Measurements from ENCODE around the gene XRRA1. TPM values are rescaled to one million over a fixed set of nuclear protein-coding genes. Genes with fewer than 3 reads are reported as not detected.

The XRRA1 gene
- polyA plus RNA-seq, 1 experiment: 7.0 TPM

DNA sequence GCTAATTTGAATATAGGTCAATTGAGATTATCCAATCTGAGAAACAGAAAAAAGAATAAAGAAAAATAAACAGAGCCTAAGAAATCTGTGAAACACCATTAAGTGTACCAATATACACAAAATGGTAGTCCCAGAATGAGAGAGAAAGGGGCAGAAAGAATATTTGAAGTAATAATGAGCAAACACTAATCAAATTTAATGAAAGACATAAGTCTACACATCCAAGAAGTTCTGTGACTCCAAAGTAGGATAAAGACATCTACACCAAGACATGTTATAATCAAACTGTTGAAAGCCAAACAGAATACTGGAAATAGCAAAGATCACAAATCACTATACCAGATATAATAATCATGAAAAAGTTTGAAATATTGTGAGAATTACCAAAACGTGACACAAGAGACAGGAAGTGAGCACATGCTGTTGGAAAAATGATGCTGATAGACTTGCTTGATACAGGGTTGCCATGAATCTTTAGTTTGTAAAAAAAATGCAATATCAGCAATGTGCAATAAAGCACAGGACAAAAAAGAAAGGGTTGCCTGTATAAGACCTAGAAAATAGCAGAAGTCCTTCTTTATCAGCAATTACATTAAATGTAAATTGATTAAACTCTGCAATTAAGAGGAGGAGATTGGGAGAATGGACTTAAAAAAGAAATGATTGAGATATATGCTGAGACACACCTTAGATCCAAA is 124.5 kb downstream of the XRRA1 start:
- TF ChIP-seq, protein P1, sequence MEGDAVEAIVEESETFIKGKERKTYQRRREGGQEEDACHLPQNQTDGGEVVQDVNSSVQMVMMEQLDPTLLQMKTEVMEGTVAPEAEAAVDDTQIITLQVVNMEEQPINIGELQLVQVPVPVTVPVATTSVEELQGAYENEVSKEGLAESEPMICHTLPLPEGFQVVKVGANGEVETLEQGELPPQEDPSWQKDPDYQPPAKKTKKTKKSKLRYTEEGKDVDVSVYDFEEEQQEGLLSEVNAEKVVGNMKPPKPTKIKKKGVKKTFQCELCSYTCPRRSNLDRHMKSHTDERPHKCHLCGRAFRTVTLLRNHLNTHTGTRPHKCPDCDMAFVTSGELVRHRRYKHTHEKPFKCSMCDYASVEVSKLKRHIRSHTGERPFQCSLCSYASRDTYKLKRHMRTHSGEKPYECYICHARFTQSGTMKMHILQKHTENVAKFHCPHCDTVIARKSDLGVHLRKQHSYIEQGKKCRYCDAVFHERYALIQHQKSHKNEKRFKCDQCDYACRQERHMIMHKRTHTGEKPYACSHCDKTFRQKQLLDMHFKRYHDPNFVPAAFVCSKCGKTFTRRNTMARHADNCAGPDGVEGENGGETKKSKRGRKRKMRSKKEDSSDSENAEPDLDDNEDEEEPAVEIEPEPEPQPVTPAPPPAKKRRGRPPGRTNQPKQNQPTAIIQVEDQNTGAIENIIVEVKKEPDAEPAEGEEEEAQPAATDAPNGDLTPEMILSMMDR (IDR thresholded peaks at IDR 0.05; ENCODE audit: low read depth, low read length): no peak
- H3K9me3 ChIP-seq (ENCODE audit: control insufficient read depth, insufficient read depth, low read length): peaks cover 13% of the 10 kb centered on the region
- no peak overlapping the region for H3K27ac ChIP-seq (ENCODE audit: low read depth, low read length)
- DNase-seq (ENCODE audit: low read depth, low spot score): no peak
- no peaks in the 10 kb centered on the region for H3K27me3 ChIP-seq (ENCODE audit: control insufficient read depth, insufficient read depth, low read length)
- no peak overlapping the region for H3K4me3 ChIP-seq (ENCODE audit: low read depth, low read length)
- ChIA-PET POLR2A (interaction anchor here (0.7 kb wide), 1 partner anchor 310 kb away, joined by 5 read pairs; no protein-coding TSS in a partner anchor), CTCF (interaction anchor here (1.2 kb wide), 1 partner anchor 20 kb away, joined by 4 read pairs; no protein-coding TSS in a partner anchor)

DNA sequence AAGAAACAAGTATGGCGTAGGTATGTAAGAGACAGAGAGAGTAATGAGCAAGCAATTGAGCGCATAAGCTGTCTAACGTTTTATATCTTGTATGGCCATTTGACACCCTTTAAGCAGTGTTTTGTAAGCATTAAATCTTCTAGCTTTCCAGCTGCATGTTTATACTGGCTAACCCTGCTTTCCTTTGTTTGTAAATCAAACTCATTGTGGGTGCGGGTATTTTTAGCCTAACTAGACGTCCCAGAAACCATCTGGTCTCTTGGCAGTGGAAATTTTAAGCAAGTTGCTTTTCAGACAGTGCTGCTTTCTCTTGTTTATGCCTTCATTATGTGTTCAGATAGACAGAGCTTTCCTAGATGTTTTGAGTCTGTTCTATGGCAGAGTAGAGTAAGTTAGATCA is 126.7 kb downstream of the XRRA1 start:
- Histone ChIP-seq H3K27ac (ENCODE audit: low read depth, low read length) (peak overlapping the region; percentile 72), H3K9me3 (ENCODE audit: control insufficient read depth, insufficient read depth, low read length) (peaks cover 13% of the 10 kb centered on the region), H3K27me3 (ENCODE audit: control insufficient read depth, insufficient read depth, low read length) (no peaks in the 10 kb centered on the region), H3K4me3 (ENCODE audit: low read depth, low read length) (no peak overlapping the region)
- POLR2A ChIA-PET: interaction anchor here (1.1 kb wide), 1 partner anchor 67 kb away, joined by 3 read pairs; no protein-coding TSS in a partner anchor
- TF ChIP-seq, protein P1 (IDR thresholded peaks at IDR 0.05; ENCODE audit: low read depth, low read length): no peak
- peak; percentile 85 for DNase-seq (ENCODE audit: low read depth, low spot score)
- CTCF ChIA-PET: no interaction called here

DNA sequence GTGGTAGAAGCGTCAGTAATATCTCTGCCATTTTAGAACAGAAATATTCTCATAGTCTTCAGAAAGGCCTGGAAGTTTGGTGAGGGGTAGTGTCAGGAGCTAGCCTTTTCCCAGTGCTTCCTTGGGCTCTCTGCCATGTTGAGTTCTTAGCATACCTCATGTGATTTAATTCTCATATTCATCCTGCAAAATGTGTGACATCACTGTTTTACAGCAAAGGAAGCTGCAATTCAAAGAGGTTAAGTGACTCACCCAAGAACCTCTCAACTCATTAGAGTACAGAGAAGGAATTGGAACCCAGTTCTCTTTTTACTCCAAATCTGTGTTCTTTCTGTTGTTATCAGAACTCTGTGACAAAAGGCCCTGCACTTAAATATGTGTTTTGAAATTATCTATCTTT is 128.1 kb downstream of the XRRA1 start:
- TF ChIP-seq, protein P1 (IDR thresholded peaks at IDR 0.05; ENCODE audit: low read depth, low read length): no peak
- POLR2A ChIA-PET: interaction anchor here (0.5 to 0.9 kb wide), 3 partner anchors 8 to 72 kb away, joined by 3 to 6 read pairs (median 3); no protein-coding TSS in a partner anchor
- H3K9me3 ChIP-seq (ENCODE audit: control insufficient read depth, insufficient read depth, low read length): peaks cover under 1% of the 10 kb centered on the region; the same call in 1 of the 2 replicates
- H3K4me3 ChIP-seq (ENCODE audit: low read depth, low read length): no peak overlapping the region
- peak overlapping the region; percentile 80 for H3K27ac ChIP-seq (ENCODE audit: low read depth, low read length)
- no peaks in the 10 kb centered on the region for H3K27me3 ChIP-seq (ENCODE audit: control insufficient read depth, insufficient read depth, low read length)
- peak; percentile 86 for DNase-seq (ENCODE audit: low read depth, low spot score)
- CTCF ChIA-PET: interaction anchor here (1.0 to 1.6 kb wide), 4 partner anchors 11 to 367 kb away, joined by 3 to 6 read pairs (median 3); no protein-coding TSS in a partner anchor

DNA sequence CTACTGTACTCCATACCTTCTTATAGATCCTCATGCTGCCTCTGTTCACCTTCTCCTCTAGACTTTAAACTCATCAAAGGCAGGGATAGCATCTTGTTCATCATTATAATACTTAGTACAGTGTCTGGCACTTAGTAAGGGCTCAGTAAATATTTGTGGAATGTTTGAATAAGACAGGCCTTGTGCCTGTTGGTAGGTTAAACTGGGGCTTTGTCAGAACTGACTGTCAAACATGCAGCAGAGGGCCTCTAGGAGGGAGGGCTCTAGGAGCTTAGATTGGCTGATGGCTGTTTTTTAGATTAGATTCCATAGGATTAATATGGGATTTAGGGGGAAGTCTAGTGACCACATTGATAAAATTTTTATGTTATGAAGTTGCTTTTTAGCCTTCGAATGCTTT is 129.5 kb downstream of the XRRA1 start:
- TF ChIP-seq, protein P1 (IDR thresholded peaks at IDR 0.05; ENCODE audit: low read depth, low read length): no peak
- ChIA-PET CTCF (no interaction called here), POLR2A (no interaction called here)
- Histone ChIP-seq H3K4me3 (ENCODE audit: low read depth, low read length) (no peak overlapping the region), H3K27me3 (ENCODE audit: control insufficient read depth, insufficient read depth, low read length) (no peaks in the 10 kb centered on the region), H3K27ac (ENCODE audit: low read depth, low read length) (no peak overlapping the region), H3K9me3 (ENCODE audit: control insufficient read depth, insufficient read depth, low read length) (no peaks in the 10 kb centered on the region)
- DNase-seq (ENCODE audit: low read depth, low spot score): no peak

DNA sequence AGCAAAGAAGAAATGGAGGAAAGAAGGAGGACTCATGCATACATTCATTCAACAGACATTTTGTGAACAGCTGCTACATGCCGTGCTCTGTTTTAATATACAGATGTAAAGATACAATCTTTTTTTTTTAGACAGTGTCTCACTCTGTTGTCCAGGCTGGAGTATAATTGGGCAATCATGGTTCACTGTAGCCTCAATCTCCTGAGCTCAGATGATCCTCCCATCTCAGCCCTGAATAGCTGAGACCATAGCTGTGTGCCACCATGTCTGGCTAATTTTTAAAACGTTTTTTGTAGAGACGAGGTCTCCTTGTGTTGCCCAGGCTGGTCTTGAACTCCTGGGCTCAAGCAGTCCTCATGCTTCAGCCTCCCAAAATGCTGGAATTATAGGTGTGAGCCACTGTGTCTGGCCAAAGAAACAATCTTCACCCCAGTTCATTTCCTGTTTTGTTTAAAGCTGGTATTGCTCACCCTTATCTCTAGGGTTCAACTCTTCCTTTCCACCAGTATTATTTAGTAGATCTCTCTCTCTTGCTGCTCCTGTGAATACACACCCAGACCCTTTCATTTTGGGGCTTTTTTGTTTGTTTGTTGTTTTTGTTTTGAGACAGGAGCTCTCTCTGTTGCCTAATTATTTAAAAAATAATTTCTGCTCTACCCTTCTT is 130.5 kb downstream of the XRRA1 start:
- ChIA-PET CTCF (no interaction called here), POLR2A (no interaction called here)
- H3K27ac ChIP-seq (ENCODE audit: low read depth, low read length): no peak overlapping the region
- TF ChIP-seq, protein P1 (IDR thresholded peaks at IDR 0.05; ENCODE audit: low read depth, low read length): no peak
- H3K4me3 ChIP-seq (ENCODE audit: low read depth, low read length): no peak overlapping the region
- H3K27me3 ChIP-seq (ENCODE audit: control insufficient read depth, insufficient read depth, low read length): no peaks in the 10 kb centered on the region
- no peaks in the 10 kb centered on the region for H3K9me3 ChIP-seq (ENCODE audit: control insufficient read depth, insufficient read depth, low read length)
- no peak for DNase-seq (ENCODE audit: low read depth, low spot score)
